GF-D8 (cell line): Measurements from ENCODE around the gene L2HGDH.
A peak's percentile ranks its signal among the peaks of the same experiment; 100 is the strongest.

Experiments used
- DNase-seq: peaks from one replicate; lab custom pipeline; 2025; lab: John Stamatoyannopoulos, UW

The L2HGDH gene

DNA sequence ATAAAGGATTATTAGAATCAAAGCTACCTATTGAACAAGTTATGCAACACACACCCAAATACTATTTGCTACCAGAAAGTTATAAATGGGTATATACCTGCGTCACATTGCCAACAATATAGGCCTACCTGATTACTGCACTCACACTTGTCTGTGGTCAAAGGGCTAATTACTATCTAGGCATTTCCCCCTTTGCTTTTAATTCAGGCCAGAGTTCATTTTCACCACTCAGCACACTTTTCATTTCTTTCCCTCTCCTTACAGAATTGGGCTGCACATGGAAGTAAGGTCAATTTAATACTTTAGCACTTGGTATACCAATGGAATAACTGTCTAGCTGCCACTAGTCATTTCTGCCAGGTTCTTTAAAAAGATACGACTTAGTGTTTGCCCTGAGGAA is 82.3 kb downstream of the L2HGDH start:
- DNase-seq: no peak

DNA sequence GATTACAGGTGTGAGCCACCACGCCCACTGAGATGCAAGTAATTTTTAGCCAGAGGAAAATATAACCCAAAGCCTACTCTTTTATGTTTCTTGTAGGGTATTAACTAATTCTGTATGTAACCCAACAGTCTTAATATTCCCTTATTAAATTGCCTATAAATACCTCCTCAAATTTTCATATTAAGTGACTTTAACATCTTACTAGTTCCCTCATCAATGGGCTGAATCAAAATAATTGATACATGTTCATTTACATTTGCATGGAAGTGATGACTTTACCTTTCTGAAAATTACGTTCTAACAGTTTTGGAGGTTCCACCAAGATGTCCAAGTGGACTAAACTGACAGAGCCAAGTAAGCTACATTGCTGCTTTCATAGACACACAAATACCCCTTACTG is 83.7 kb downstream of the L2HGDH start:
- DNase-seq: no peak

DNA sequence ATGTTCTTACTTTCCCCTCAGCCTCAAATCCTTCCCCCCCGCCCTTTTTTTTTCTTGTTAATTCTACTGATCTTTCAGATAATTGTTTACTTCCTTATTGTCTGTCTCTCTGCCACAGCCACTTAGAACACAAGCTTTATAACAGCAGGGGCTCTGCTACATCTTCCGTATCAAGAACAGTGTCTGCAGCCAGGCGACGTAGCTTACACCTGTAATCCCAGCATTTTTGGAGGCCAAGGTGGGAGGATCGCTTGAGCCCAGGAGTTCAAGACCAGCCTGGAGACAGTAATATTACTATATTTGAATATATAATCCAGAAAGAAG is 86.1 kb downstream of the L2HGDH start:
- peak; percentile 30 for DNase-seq

DNA sequence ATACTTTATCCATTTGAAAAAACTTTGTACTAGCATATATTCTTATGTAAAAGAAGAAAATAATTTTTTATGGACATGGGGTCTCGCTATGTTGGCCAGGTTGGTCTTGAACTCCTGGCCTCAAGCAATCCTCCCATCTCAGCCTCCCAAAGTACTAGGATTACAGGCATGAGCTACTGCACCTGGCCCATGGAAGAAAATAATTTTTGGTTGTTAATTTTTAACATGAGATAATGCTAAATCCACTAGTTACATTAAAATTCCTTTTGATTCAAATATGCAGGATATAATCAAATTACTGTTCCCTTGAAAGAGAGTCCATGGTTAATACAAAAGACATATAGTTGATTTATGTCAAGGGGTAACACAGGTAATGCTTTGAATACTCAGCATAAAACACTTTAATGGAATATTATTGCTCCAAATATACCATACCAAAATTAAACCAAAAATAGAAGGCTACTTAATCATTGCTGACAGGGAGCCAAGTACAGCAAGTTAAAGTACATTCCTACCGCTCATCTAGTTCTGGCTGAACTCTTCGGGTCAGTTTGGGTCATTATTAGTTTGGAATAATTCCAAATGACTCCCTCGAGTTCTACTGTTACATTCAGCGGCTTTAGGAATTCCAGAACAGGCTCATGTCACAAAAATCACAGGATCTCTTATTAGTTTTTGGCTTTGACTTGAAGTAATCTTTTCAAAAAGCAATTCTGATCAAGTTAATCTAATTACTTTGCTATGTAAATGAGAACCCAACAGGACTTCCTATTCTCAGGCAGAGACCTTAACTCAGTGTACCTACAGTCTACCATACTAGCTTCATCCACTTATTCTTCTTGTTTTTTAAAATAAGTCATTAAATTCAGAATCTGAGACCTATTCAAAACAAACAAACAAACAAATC is 86.7 kb downstream of the L2HGDH start:
- no peak for DNase-seq

DNA sequence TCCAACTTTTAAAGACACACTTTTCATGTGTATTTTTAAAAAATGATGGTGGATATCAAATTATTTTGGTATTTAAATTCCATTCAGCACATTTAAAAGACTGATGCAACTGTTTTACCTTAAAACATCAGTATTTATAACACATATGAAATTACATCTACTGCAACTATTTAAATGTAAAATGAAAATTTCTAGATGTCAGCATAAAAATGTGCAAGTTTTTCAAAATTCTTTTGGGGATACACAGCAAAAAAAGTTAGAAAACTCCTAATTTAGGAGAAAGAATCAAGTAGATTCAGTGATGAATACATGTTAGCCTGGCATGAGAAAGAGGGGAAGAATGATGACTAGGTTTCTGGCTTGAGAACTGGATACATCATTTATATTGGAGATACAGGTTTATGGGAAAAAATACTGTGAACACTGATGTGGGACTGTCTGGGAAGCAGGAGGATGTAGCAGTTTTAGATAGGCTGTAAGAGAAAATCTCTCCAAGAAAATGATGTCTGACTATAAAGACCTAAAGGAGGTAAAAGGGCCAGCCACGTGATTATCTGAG is 89.9 kb downstream of the L2HGDH start:
- DNase-seq: no peak

DNA sequence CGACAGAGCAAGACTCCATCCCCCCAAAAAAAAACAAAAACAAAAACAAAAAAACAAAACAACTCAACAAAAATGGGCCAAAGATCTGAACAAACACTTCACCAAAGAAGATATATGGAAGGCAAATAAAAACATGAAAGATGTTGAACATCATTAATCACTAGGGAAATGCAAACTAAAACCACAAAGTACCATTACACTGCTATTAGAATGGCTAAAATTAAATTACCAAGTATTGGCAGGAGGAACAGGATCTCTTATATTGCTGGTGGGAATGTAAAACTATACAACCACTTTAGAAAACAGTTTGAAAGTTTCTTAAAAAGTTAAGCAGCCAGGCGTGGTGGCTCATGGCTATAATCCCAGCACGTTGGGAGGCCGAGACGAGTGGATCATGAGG is 93.5 kb downstream of the L2HGDH start:
- no peak for DNase-seq

DNA sequence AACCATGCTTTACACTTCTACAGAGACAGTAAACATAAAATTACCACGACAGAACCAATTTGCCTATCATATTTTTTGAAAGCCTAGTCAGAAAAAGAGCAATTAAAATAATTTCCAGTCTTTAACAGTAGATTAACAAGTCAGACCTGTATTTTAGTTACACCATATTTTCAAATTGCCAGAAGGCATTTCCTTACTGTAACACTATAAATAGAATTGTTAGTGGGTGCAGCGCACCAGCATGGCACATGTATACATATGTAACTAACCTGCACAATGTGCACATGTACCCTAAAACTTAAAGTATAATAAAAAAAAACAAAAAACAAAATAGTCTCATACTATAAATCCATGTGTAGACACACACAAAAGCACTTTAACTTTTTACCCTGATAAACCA is 96.6 kb downstream of the L2HGDH start:
- no peak for DNase-seq

DNA sequence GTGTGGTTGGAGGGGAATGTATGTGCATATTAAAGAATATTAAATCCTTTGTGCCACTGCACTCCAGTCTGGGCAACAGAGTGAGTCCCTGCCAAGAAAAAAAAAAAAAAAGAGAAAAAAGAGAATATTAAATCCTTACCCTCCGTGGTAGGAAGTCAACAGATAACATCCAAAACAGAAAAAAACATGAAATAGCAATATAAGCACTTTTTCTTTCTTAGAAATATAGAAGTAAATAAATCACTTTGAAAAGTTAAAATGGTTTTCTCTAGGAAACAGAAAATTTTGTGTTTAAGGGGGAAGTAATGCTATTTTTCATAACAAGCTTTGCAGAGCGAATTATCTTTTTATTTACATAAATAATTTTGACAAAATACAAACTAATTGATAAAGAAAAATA is 98.2 kb downstream of the L2HGDH start:
- DNase-seq: no peak

DNA sequence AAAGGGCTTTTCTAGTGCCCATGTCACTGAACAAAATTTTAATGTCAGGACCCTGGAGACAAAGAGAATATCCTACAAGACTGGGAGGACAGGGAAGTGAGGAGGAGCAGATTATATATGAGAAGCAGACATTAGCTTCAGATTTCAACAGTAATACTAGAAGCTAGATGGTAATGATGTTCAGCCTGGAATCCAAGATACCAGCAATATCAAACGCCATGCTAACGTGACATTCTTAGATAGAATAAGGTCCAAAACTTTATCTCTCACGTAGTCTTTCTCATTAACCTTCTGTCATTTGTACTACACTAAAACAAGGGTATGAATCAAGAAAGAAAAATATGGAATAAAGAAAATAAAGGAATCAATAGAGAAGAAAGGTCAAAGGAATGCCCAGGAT is 99.3 kb downstream of the L2HGDH start:
- DNase-seq: no peak

DNA sequence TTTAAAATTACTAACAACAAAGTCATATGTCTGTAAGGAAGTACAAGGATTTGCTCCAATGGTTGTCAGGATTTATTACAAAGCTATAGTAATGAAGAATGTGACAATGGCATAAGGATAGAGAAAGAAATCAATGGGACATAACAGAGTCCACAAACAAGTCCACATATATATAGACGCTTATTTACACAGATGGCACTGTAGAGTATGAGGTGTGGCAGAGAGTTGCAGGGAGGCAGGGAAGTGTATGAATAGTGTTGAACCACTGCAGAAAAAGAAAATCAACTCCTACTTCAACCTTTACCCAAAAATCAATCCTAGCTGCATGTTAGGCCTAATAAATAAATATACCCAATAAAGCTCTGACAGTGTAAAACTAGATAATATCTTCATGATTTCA is 102.0 kb downstream of the L2HGDH start:
- DNase-seq: no peak

DNA sequence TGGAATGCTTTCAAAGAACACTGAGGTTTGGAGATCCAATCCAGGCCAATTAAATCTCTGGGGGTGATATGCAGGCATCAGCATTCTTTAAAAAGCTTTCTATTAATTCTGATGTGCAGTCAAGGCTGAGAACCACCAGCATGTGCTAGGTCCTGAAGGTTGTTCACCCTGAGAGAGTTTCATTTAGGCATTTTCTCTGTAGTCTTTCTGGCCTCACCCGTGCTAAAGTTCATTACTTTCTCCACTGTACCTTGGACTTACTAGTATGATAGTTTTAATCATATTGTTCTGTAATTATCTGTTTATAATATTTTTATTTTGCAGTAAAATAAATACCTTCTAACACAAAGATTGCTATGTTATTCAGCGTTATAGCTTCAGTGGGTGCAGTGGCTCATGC is 113.5 kb downstream of the L2HGDH start:
- DNase-seq: no peak

DNA sequence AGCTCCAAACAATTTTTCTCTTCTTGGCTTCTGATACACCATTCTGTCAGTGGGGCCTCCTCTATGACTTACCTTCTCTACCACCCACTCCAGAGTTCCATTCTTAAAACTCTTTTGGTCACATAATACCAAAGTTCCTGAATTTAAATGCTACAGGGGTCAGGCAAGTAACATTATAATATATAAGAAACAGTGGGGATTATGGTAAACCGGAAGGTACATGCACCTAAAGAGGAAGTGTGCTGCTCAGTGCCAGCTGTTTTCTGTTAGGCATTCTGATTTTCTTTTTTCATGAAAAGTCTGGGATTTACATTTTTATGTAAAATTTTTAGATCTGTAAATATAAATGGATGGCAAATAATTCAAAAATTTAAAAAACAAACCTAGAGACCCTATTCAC is 120.5 kb downstream of the L2HGDH start:
- DNase-seq: no peak
